Measurements from ENCODE around the gene RELCH.

The RELCH gene

GRCh38 chr18:62336618-62337017, 149.6 kb downstream of the RELCH start:
- DNase-seq (ENCODE audit: low read depth in 2 of 2, low spot score in 1 of 2) = no peak

GRCh38 chr18:62337336-62337735, 150.3 kb downstream of the RELCH start:
- DNase-seq (ENCODE audit: low read depth in 2 of 2, low spot score in 1 of 2) = no peak

GRCh38 chr18:62338446-62339105, 151.5 kb downstream of the RELCH start:
- DNase-seq (ENCODE audit: low read depth in 2 of 2, low spot score in 1 of 2) = no peak

- no peak for DNase-seq (ENCODE audit: low read depth in 2 of 2, low spot score in 1 of 2)
Observed at GRCh38 chr18:62339106-62339988, 152.3 kb downstream of the RELCH start.

- no peak for DNase-seq (ENCODE audit: low read depth in 2 of 2, low spot score in 1 of 2)
Observed at GRCh38 chr18:62340996-62341395, 153.9 kb downstream of the RELCH start.

GRCh38 chr18:62341473-62341872, 154.4 kb downstream of the RELCH start:
- DNase-seq (ENCODE audit: low read depth in 2 of 2, low spot score in 1 of 2) = no peak

- no peak for DNase-seq (ENCODE audit: low read depth in 2 of 2, low spot score in 1 of 2)
Observed at GRCh38 chr18:62342884-62343283, 155.8 kb downstream of the RELCH start.

- no peak for DNase-seq (ENCODE audit: low read depth in 2 of 2, low spot score in 1 of 2)
Observed at GRCh38 chr18:62343316-62343715, 156.3 kb downstream of the RELCH start.

GRCh38 chr18:62345909-62346308, 158.9 kb downstream of the RELCH start:
- no peak for DNase-seq (ENCODE audit: low read depth in 2 of 2, low spot score in 1 of 2)

- DNase-seq (ENCODE audit: low read depth in 2 of 2, low spot score in 1 of 2) = no peak
Observed at GRCh38 chr18:62346333-62347088, 159.5 kb downstream of the RELCH start.

- no peak for DNase-seq (ENCODE audit: low read depth in 2 of 2, low spot score in 1 of 2)
Observed at GRCh38 chr18:62347089-62347506, 160.0 kb downstream of the RELCH start.

- no peak for DNase-seq (ENCODE audit: low read depth in 2 of 2, low spot score in 1 of 2)
Observed at GRCh38 chr18:62348474-62348873, 161.4 kb downstream of the RELCH start.

- DNase-seq (ENCODE audit: low read depth in 2 of 2, low spot score in 1 of 2) = no peak
Observed at GRCh38 chr18:62353170-62353569, 166.1 kb downstream of the RELCH start.

- DNase-seq (ENCODE audit: low read depth in 2 of 2, low spot score in 1 of 2) = no peak
Observed at GRCh38 chr18:62354151-62354550, 167.1 kb downstream of the RELCH start.

- no peak for DNase-seq (ENCODE audit: low read depth in 2 of 2, low spot score in 1 of 2)
Observed at GRCh38 chr18:62357079-62357719, 170.1 kb downstream of the RELCH start.

All from stimulated activated CD8-positive, alpha-beta memory T cell treated with anti-CD3 and anti-CD28 coated beads, Interleukin-4, amount 100 ng/mL, for 4 hours (primary cell).